DMS114 treated with DMSO at 0.1 percent for 48 hours (cell line): ENCODE data around the gene KHSRP.

Experiments used
- DNase-seq: peaks from one replicate; lab custom pipeline; 2025; ENCODE audit not compliant: unreplicated experiment; lab: John Stamatoyannopoulos, UW

KHSRP gene

GRCh38 chr19:6424195-6424938 is at the start of gene KHSRP:
Gene KHSRP, minus strand, starts transcription at chr19:6424811. Its CDS starts 110 bp downstream, at chr19:6424701.
- DNase-seq = no peak

- DNase-seq = no peak
Observed at GRCh38 chr19:6473647-6474046, 49.0 kb upstream of the KHSRP start.

- DNase-seq = no peak
Observed at GRCh38 chr19:6472713-6473112, 48.1 kb upstream of the KHSRP start.

GRCh38 chr19:6471076-6471475 is 46.5 kb upstream of the KHSRP start:
- DNase-seq = no peak

GRCh38 chr19:6470173-6470572 is 45.6 kb upstream of the KHSRP start:
- no peak for DNase-seq

- DNase-seq = no peak
Observed at GRCh38 chr19:6467384-6467783, 42.8 kb upstream of the KHSRP start.

GRCh38 chr19:6466526-6467248 is 42.1 kb upstream of the KHSRP start:
- DNase-seq = no peak

- no peak for DNase-seq
Observed at GRCh38 chr19:6465663-6466062, 41.1 kb upstream of the KHSRP start.

- DNase-seq = no peak
Observed at GRCh38 chr19:6465006-6465405, 40.4 kb upstream of the KHSRP start.

GRCh38 chr19:6464070-6464873 is 39.7 kb upstream of the KHSRP start, which contains the start of gene CRB3:
Gene CRB3, plus strand, starts transcription at chr19:6464271. Its CDS starts 431 bp downstream, at chr19:6464702.
- no peak for DNase-seq

GRCh38 chr19:6460099-6460884 is 35.7 kb upstream of the KHSRP start:
- peak; percentile 88 for DNase-seq

- DNase-seq = peak; percentile 39
Observed at GRCh38 chr19:6459262-6460098, 34.9 kb upstream of the KHSRP start, which contains the start of gene SLC25A23. Gene SLC25A23, minus strand, starts transcription at chr19:6459792. Its CDS starts 164 bp downstream, at chr19:6459628.

- DNase-seq = no peak
Observed at GRCh38 chr19:6458695-6459261, 34.2 kb upstream of the KHSRP start.

GRCh38 chr19:6457958-6458694 is 33.5 kb upstream of the KHSRP start:
- DNase-seq = no peak

- DNase-seq = no peak
Observed at GRCh38 chr19:6455924-6456323, 31.3 kb upstream of the KHSRP start.

- no peak for DNase-seq
Observed at GRCh38 chr19:6453951-6454565, 29.4 kb upstream of the KHSRP start.

- no peak for DNase-seq
Observed at GRCh38 chr19:6452899-6453298, 28.3 kb upstream of the KHSRP start.

GRCh38 chr19:6452223-6452614 is 27.6 kb upstream of the KHSRP start:
- DNase-seq = no peak
